GM19468 (cell line): ENCODE results near the gene RB1.

Source experiments
- ATAC-seq: cut with Tn5 transposase; IDR thresholded peaks from one replicate; pipeline ENCODE4 v1.9.1; 2021; ENCODE audit warnings: mild to moderate bottlenecking, moderate library complexity, moderate number of reproducible peaks; ENCODE audit not compliant: unreplicated experiment; ENCODE audit errors: extremely low read depth

The RB1 gene

DNA sequence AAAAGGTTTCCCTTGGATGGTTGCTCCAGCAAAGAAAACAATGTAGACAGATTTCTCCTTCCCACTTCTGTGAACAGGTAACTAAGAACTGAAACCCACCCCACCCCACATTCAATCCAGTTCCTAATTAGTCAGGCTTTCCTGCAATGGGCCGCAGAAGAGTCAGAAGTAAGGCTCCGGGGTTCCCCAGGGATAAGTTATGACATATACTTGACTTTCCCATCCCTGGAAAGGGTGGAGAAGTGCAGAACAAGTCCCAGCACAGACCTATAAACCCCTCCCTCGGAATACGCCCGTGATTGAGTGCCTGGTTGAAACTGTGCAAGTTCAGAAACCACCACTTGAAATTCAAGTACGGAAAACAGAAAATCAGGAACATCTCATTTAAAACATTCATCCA, 204.5 kb downstream of the RB1 start:
- ATAC-seq: no peak

GRCh38 chr13:48510698-48511097, 207.1 kb downstream of the RB1 start:
- no peak for ATAC-seq

GRCh38 chr13:48511621-48512230, 208.2 kb downstream of the RB1 start:
- ATAC-seq: no peak

DNA sequence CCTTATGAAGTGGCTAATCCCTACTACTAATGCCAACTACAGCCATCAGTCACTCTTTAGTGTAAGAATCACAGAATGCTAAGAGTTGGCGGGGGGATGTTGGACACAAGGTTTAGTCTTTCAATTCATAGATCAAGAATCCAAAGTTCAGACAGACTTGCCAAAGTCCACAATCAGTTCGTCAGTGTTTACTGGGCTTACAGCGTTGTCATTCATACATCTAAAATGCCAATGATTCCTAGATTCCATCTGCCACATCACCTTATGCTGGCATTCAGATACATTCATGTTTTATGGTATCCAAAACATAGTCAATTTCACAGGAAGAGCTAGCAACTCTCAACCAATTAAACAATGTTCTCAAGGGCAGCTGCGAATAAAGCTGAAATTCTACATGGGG, 211.2 kb downstream of the RB1 start:
- ATAC-seq: no peak

- no peak for ATAC-seq
Observed at GRCh38 chr13:48515732-48516131, 212.2 kb downstream of the RB1 start.

GRCh38 chr13:48518083-48518482, 214.5 kb downstream of the RB1 start:
- no peak for ATAC-seq

DNA sequence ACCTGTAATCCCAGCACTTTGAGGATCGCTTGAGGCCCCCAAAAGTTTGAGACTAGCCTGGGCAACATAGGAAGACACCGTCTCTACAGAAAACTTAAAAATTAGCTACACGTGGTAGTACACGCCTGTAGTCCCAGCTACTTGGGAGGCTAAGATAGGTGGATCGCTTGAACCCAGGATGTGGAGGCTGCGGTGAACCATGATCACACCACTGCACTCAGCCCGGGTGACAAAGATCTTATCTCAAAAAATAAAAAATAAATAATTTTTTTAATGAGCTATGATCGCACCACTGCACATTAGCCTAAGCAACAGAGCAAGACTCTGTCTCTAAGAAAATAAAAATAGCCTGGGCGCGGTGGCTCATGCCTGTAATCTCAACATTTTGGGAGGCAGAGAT, 222.7 kb downstream of the RB1 start:
- ATAC-seq: no peak

GRCh38 chr13:48527955-48528354, 224.4 kb downstream of the RB1 start:
- ATAC-seq: no peak

- ATAC-seq: no peak
Observed at GRCh38 chr13:48528720-48529119, 225.2 kb downstream of the RB1 start.

- ATAC-seq: no peak
Observed at GRCh38 chr13:48530833-48531232, 227.3 kb downstream of the RB1 start.
